Measurements from ENCODE around the gene CLDN17.

The CLDN17 gene

GRCh38 chr21:30138483-30138882 lies 28.1 kb downstream of the CLDN17 start:
- POLR2A ChIA-PET: no interaction called here

DNA sequence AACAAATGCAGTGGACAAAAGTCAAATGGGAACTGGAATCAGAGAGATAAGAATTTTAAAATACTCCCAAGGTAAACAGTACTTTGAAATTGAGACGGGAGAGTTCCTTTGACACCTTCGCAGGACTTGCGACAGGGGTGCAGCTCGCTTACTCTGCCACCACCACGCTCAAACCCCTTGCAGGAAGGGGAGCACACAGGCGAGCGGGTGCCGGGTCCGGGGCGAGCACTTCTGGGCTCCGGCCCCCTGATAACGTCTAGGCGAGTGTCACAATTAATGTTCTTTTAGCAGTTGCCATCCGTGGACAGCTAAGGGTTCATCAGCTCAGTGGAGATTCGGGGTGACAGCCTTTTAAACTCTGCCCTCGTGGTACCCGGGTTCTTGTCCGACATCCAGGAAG lies 37.4 kb downstream of the CLDN17 start:
- ChIA-PET CTCF (no interaction called here), POLR2A (no interaction called here)
- no peak for DNase-seq (ENCODE audit: extremely low spot score)
- no peak for TF ChIP-seq LEF1 (IDR thresholded peaks at IDR 0.05; ENCODE audit: borderline replicate concordance)

More at GRCh38 chr21:30138483-30138882, 28.1 kb downstream of the CLDN17 start:
- TF ChIP-seq LEF1 (IDR thresholded peaks at IDR 0.05; ENCODE audit: borderline replicate concordance): no peak
- TF ChIP-seq CTBP1 (IDR thresholded peaks at IDR 0.05; ENCODE audit: borderline replicate concordance): no peak
- TF ChIP-seq BHLHE40 (IDR thresholded peaks at IDR 0.05; ENCODE audit: borderline replicate concordance): no peak
- TF ChIP-seq HDGF (IDR thresholded peaks at IDR 0.05; ENCODE audit: borderline replicate concordance): no peak
- CTCF ChIA-PET: no interaction called here
- DNase-seq (ENCODE audit: extremely low spot score): no peak

GRCh38 chr21:30126576-30126975 lies 40.0 kb downstream of the CLDN17 start:
- CTCF ChIA-PET: interaction anchor here (0.7 kb wide), 1 partner anchor 188 kb away, joined by 3 read pairs; no protein-coding TSS in a partner anchor
- DNase-seq (ENCODE audit: extremely low spot score): no peak
- TF ChIP-seq LEF1 (IDR thresholded peaks at IDR 0.05; ENCODE audit: borderline replicate concordance) (no peak), FOXK2 (IDR thresholded peaks at IDR 0.05) (no peak), ELF4 (IDR thresholded peaks at IDR 0.05) (no peak), FOXA1 (IDR thresholded peaks at IDR 0.05) (no peak), BHLHE40 (IDR thresholded peaks at IDR 0.05; ENCODE audit: borderline replicate concordance) (no peak), TARDBP (IDR thresholded peaks at IDR 0.05) (no peak), HDGF (IDR thresholded peaks at IDR 0.05; ENCODE audit: borderline replicate concordance) (no peak), NFRKB (IDR thresholded peaks at IDR 0.05) (no peak), PKNOX1 (IDR thresholded peaks at IDR 0.05) (no peak), FOXM1 (IDR thresholded peaks at IDR 0.05; ENCODE audit: borderline replicate concordance) (no peak)
- POLR2A ChIA-PET: no interaction called here

DNA sequence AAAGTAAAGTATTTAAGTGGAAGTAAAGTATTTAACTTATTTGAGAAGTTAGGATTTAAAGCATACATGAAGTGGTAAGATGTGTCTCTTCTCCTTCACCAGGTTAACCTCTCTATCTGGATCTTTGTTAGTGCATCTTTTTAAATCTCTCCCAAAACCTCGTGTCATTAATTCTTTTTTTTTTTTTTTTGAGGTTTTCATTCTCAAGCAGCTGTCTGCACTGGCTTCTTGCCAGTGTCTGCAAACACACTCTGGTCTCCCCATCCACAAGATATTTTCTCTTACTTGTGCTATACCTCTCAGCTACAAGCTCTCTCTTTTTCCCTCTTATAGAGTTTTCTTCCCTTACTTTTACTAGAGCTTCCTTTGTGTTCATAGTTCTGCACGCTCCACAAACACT lies 49.0 kb downstream of the CLDN17 start:
- ChIA-PET POLR2A (no interaction called here), CTCF (no interaction called here)
- DNase-seq (ENCODE audit: extremely low spot score): no peak
- no peak for TF ChIP-seq FOXK2 (IDR thresholded peaks at IDR 0.05)

GRCh38 chr21:30116479-30116878 lies 50.1 kb downstream of the CLDN17 start:
- POLR2A ChIA-PET: no interaction called here
- DNase-seq (ENCODE audit: extremely low spot score): no peak
- CTCF ChIA-PET: no interaction called here
- TF ChIP-seq HDGF (IDR thresholded peaks at IDR 0.05; ENCODE audit: borderline replicate concordance): no peak
- no peak for TF ChIP-seq PKNOX1 (IDR thresholded peaks at IDR 0.05)
- TF ChIP-seq ZNF384 (IDR thresholded peaks at IDR 0.05): no peak
- no peak for TF ChIP-seq SUZ12 (IDR thresholded peaks at IDR 0.05)
- no peak for TF ChIP-seq NFRKB (IDR thresholded peaks at IDR 0.05)
- TF ChIP-seq CTBP1 (IDR thresholded peaks at IDR 0.05; ENCODE audit: borderline replicate concordance): no peak
- TF ChIP-seq LEF1 (IDR thresholded peaks at IDR 0.05; ENCODE audit: borderline replicate concordance): no peak
- no peak for TF ChIP-seq ELF4 (IDR thresholded peaks at IDR 0.05)
- no peak for TF ChIP-seq BHLHE40 (IDR thresholded peaks at IDR 0.05; ENCODE audit: borderline replicate concordance)
- no peak for TF ChIP-seq TARDBP (IDR thresholded peaks at IDR 0.05)
- no peak for TF ChIP-seq FOXM1 (IDR thresholded peaks at IDR 0.05; ENCODE audit: borderline replicate concordance)
- TF ChIP-seq FOXA1 (IDR thresholded peaks at IDR 0.05): no peak
- no peak for TF ChIP-seq FOXK2 (IDR thresholded peaks at IDR 0.05)

All from HEK293T (cell line).